Left lobe of liver (tissue), 2 donors: ENCODE measurements around the gene SOX10. TPM values are rescaled to one million over a fixed set of nuclear protein-coding genes. Genes with fewer than 3 reads are reported as not detected.

Experiments used
- ATAC-seq: fragments of 200-7000 bp; cut with Tn5 transposase; one replicate; pipeline ENCODE4 v1.9.1; 2020; ENCODE audit warnings: mild to moderate bottlenecking, moderate library complexity
- DNase-seq: peaks from one replicate; pipeline ENCODE4 v3.0.0-alpha.2; 2020; ENCODE audit warnings: low spot score
- total RNA-seq: library from RNA; stranded (reverse); gene quantifications from one replicate; pipeline ENCODE4 v1.2.1, GENCODE V29; 2021
- donor health status: DM: no; HTN: no; CAD: no; lungs with moderate emphysema.
- donor health status: DM: no; HTN: yes; CAD: no.

The SOX10 gene
- total RNA-seq, 1 donor from 2014 or later: 0.30 TPM

- ATAC-seq (peak; percentile 74), DNase-seq (peak; percentile 74)
These were observed 33.0 kb upstream of the SOX10 start for GRCh38 chr22:38017272-38017920.

GRCh38 chr22:38016182-38017151 is 32.1 kb upstream of the SOX10 start:
- no peak for DNase-seq
- peak; percentile 44 for ATAC-seq

- no peak for ATAC-seq
These were observed 29.7 kb upstream of the SOX10 start for GRCh38 chr22:38014083-38014482.

GRCh38 chr22:38012604-38013072 is 28.3 kb upstream of the SOX10 start:
- DNase-seq (no peak), ATAC-seq (no peak)

More at GRCh38 chr22:38014083-38014482, 29.7 kb upstream of the SOX10 start:
- DNase-seq: no peak

- DNase-seq (no peak), ATAC-seq (no peak)
These were observed 24.8 kb upstream of the SOX10 start for GRCh38 chr22:38009000-38009806.

GRCh38 chr22:38007330-38007902 is 23.1 kb upstream of the SOX10 start:
- no peak for DNase-seq
- ATAC-seq: no peak

- ATAC-seq (no peak), DNase-seq (no peak)
These were observed 22.6 kb upstream of the SOX10 start for GRCh38 chr22:38006906-38007305.

GRCh38 chr22:38005943-38006342 is 21.6 kb upstream of the SOX10 start:
- ATAC-seq (no peak), DNase-seq (no peak)

GRCh38 chr22:37999640-38000272 is 15.4 kb upstream of the SOX10 start:
- ATAC-seq (no peak), DNase-seq (no peak)

GRCh38 chr22:37999236-37999635 is 14.9 kb upstream of the SOX10 start:
- ATAC-seq (no peak), DNase-seq (no peak)

GRCh38 chr22:37998543-37998942 is 14.2 kb upstream of the SOX10 start:
- DNase-seq: no peak
- no peak for ATAC-seq

GRCh38 chr22:37996515-37997246 is 12.3 kb upstream of the SOX10 start:
- no peak for ATAC-seq

GRCh38 chr22:37996079-37996478 is 11.7 kb upstream of the SOX10 start:
- DNase-seq (no peak), ATAC-seq (no peak)

More at GRCh38 chr22:37996515-37997246, 12.3 kb upstream of the SOX10 start:
- DNase-seq: no peak

GRCh38 chr22:37995460-37995859 is 11.1 kb upstream of the SOX10 start:
- no peak for ATAC-seq
- no peak for DNase-seq

GRCh38 chr22:37994982-37995381 is 10.6 kb upstream of the SOX10 start:
- DNase-seq (no peak), ATAC-seq (no peak)

- ATAC-seq (no peak), DNase-seq (no peak)
These were observed 9.7 kb upstream of the SOX10 start for GRCh38 chr22:37994049-37994448.

GRCh38 chr22:37991731-37992442 is 7.5 kb upstream of the SOX10 start:
- ATAC-seq (no peak), DNase-seq (no peak)

- DNase-seq (no peak), ATAC-seq (no peak)
These were observed 6.5 kb upstream of the SOX10 start for GRCh38 chr22:37990862-37991261.

GRCh38 chr22:37990301-37990700 is 5.9 kb upstream of the SOX10 start:
- no peak for DNase-seq
- ATAC-seq: no peak
